Activated B cell treated with CpG ODN at 0.5 μM for 24 hours (primary cell): ENCODE measurements around the gene MAML3. TPM values are rescaled to one million over a fixed set of nuclear protein-coding genes. Genes with fewer than 3 reads are reported as not detected.

ENCODE experiments used
- ATAC-seq: fragments of 200-7000 bp; cut with Tn5 transposase; one replicate; pipeline ENCODE4 v1.10.0; 2021; ENCODE audit warnings: low read depth, mild to moderate bottlenecking, moderate library complexity
- CTCF ChIA-PET: fragments of 350-600 bp; sonication (Branson Sonifier 250); formaldehyde crosslinking; loops from one replicate; lab custom pipeline; 2021; ENCODE audit warnings: antibody characterized with exemption; lab: Charles Lee
- POLR2A ChIA-PET: fragments of 350-600 bp; sonication (Branson Sonifier 250); formaldehyde crosslinking; loops from one replicate; lab custom pipeline; 2021; ENCODE audit warnings: antibody characterized with exemption; lab: Charles Lee
- DNase-seq: peaks from one replicate; pipeline ENCODE4 v3.0.0; 2022
- H3K27ac Mint-ChIP-seq: one replicate; pipeline ENCODE4 v1.8.0; 2020; ENCODE audit warnings: mixed read lengths
- H3K27me3 Mint-ChIP-seq: one replicate; pipeline ENCODE4 v1.8.0; 2021; ENCODE audit warnings: mixed read lengths
- H3K36me3 Mint-ChIP-seq: one replicate; pipeline ENCODE4 v1.8.0; 2021; ENCODE audit warnings: low read depth, mixed read lengths
- H3K4me1 Mint-ChIP-seq: one replicate; pipeline ENCODE4 v1.8.0; 2021; ENCODE audit warnings: mixed read lengths
- H3K4me3 Mint-ChIP-seq: one replicate; pipeline ENCODE4 v1.8.0; 2020; ENCODE audit warnings: mild to moderate bottlenecking, mixed read lengths
- H3K9me3 Mint-ChIP-seq: one replicate; pipeline ENCODE4 v1.8.0; 2020; ENCODE audit warnings: mixed read lengths
- CTCF ChIP-seq: fragments of 200-600 bp; IDR thresholded peaks from one replicate; pipeline ENCODE4 v1.8.0; 2022; ENCODE audit warnings: antibody characterized with exemption, mild to moderate bottlenecking
- intact Hi-C: fragments of 100-400 bp; cut with micrococcal nuclease; formaldehyde crosslinking; loops from one replicate; pipeline ENCODE4 v1.15.1; 2024
- total RNA-seq: library from RNA; stranded (reverse); gene quantifications from 2 replicates; pipeline ENCODE4 v1.2.3, GENCODE V29; 2022

The MAML3 gene
- total RNA-seq, 1 donor from 2014 or later: 2.6 TPM

- intact Hi-C loops: no loop called here
- no peak for TF ChIP-seq CTCF
- CTCF ChIA-PET: no interaction called here
- no peak for DNase-seq
- Mint-ChIP-seq H3K27ac (no peak overlapping the region), H3K36me3 (no peaks in the 10 kb centered on the region), H3K4me1 (no peaks in the 10 kb centered on the region), H3K4me3 (no peak overlapping the region), H3K27me3 (no peaks in the 10 kb centered on the region), H3K9me3 (no peaks in the 10 kb centered on the region)
- ATAC-seq: no peak
- POLR2A ChIA-PET: no interaction called here
Measured at GRCh38 chr4:139686988-139687387, 467.0 kb downstream of the MAML3 start.

- no peaks in the 10 kb centered on the region for H3K9me3 Mint-ChIP-seq
- intact Hi-C loops: no loop called here
- no peak for ATAC-seq
- H3K4me1 Mint-ChIP-seq: no peaks in the 10 kb centered on the region
- H3K4me3 Mint-ChIP-seq: no peak overlapping the region
- H3K36me3 Mint-ChIP-seq: no peaks in the 10 kb centered on the region
- no peaks in the 10 kb centered on the region for H3K27me3 Mint-ChIP-seq
- ChIA-PET CTCF (no interaction called here), POLR2A (no interaction called here)
- no peak overlapping the region for H3K27ac Mint-ChIP-seq
- DNase-seq: no peak
- TF ChIP-seq CTCF: no peak
Measured at GRCh38 chr4:139686130-139686529, 467.9 kb downstream of the MAML3 start.

- no peak for ATAC-seq
- DNase-seq: no peak
- no peak overlapping the region for H3K27ac Mint-ChIP-seq
- no peaks in the 10 kb centered on the region for H3K4me1 Mint-ChIP-seq
- TF ChIP-seq CTCF: no peak
- POLR2A ChIA-PET: no interaction called here
- no peaks in the 10 kb centered on the region for H3K9me3 Mint-ChIP-seq
- H3K36me3 Mint-ChIP-seq: no peaks in the 10 kb centered on the region
- intact Hi-C loops: no loop called here
- H3K27me3 Mint-ChIP-seq: no peaks in the 10 kb centered on the region
- H3K4me3 Mint-ChIP-seq: no peak overlapping the region
- CTCF ChIA-PET: no interaction called here
Measured at GRCh38 chr4:139685180-139685579, 468.8 kb downstream of the MAML3 start.

GRCh38 chr4:139684351-139684750 is 469.6 kb downstream of the MAML3 start:
- H3K4me3 Mint-ChIP-seq: no peak overlapping the region
- intact Hi-C loops: no loop called here
- no peak for TF ChIP-seq CTCF

GRCh38 chr4:139682741-139683151 is 471.2 kb downstream of the MAML3 start:
- POLR2A ChIA-PET: no interaction called here
- H3K9me3 Mint-ChIP-seq: peaks cover 4% of the 10 kb centered on the region
- no peak for ATAC-seq
- no peak overlapping the region for H3K27ac Mint-ChIP-seq
- H3K4me1 Mint-ChIP-seq: no peaks in the 10 kb centered on the region
- H3K27me3 Mint-ChIP-seq: no peaks in the 10 kb centered on the region
- no peaks in the 10 kb centered on the region for H3K36me3 Mint-ChIP-seq
- intact Hi-C loops: no loop called here
- TF ChIP-seq CTCF: no peak
- H3K4me3 Mint-ChIP-seq: no peak overlapping the region
- CTCF ChIA-PET: no interaction called here
- DNase-seq: no peak

More at GRCh38 chr4:139684351-139684750, 469.6 kb downstream of the MAML3 start:
- CTCF ChIA-PET: no interaction called here
- Mint-ChIP-seq H3K27me3 (no peaks in the 10 kb centered on the region), H3K9me3 (no peaks in the 10 kb centered on the region), H3K27ac (no peak overlapping the region), H3K36me3 (no peaks in the 10 kb centered on the region), H3K4me1 (no peaks in the 10 kb centered on the region)
- no peak for DNase-seq
- no peak for ATAC-seq
- POLR2A ChIA-PET: no interaction called here
